Subcutaneous abdominal adipose tissue (tissue), 5 donors: ENCODE data around the gene LRP2.

Experiments
- H3K27ac ChIP-seq: one replicate; pipeline ENCODE4 v1.7.0; 2013; ENCODE audit warnings: low read depth, mild to moderate bottlenecking, inconsistent platforms, low read length, moderate library complexity
- H3K27me3 ChIP-seq, 5 donors: one replicate each; pipeline ENCODE4 v1.7.0; 2013; ENCODE audit warnings: low read length in 5 of 5, inconsistent platforms in 1 of 5; ENCODE audit not compliant: control insufficient read depth in 5 of 5, insufficient read depth in 4 of 5
- H3K36me3 ChIP-seq, 5 donors: one replicate each; pipeline ENCODE4 v1.7.0; 2013; ENCODE audit warnings: low read length in 5 of 5; ENCODE audit not compliant: control insufficient read depth in 5 of 5, insufficient read depth in 5 of 5
- H3K4me1 ChIP-seq, 5 donors: one replicate each; pipeline ENCODE4 v1.7.0; 2013; ENCODE audit warnings: low read length in 5 of 5, mild to moderate bottlenecking in 3 of 5, moderate library complexity in 1 of 5; ENCODE audit not compliant: control insufficient read depth in 5 of 5, insufficient read depth in 5 of 5
- H3K4me3 ChIP-seq, 5 donors: one replicate each; pipeline ENCODE4 v1.7.0; 2013; ENCODE audit warnings: low read length in 5 of 5, low read depth in 1 of 5
- H3K9ac ChIP-seq, 5 donors: one replicate each; pipeline ENCODE4 v1.7.0; 2013; ENCODE audit warnings: low read length in 5 of 5, mild to moderate bottlenecking in 4 of 5, moderate library complexity in 3 of 5
- H3K9me3 ChIP-seq, 5 donors: one replicate each; pipeline ENCODE4 v1.7.0; 2013; ENCODE audit warnings: low read length in 5 of 5; ENCODE audit not compliant: control insufficient read depth in 5 of 5
- donor health status: healthy.
- donor health status: healthy.
- donor health status: healthy.
- donor health status: healthy.
- donor health status: healthy.

Gene LRP2

DNA sequence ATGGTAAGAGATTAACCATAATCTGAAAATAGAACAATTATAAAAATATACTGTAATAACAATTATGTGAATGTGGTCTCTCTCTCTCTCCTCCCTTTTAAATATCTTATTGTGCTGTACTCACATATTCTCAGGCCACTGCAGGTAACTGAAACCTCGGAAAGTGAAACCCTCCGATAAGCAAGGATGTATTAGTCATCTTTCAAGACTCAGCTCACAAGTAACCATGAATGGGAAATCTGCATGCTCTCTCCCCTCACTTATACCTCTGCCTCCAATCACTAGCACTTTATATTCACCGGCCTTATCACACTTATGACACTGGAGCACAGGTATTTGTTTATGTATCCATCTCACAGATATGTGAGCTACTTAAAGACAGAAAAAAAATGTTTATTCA, 139.7 kb downstream of the LRP2 start:
- H3K36me3 ChIP-seq: no peaks in the 10 kb centered on the region

GRCh38 chr2:169221745-169222369, 140.5 kb downstream of the LRP2 start:
- Histone ChIP-seq H3K27me3 (no peaks in the 10 kb centered on the region), H3K4me1 (no peaks in the 10 kb centered on the region), H3K9me3 (no peaks in the 10 kb centered on the region), H3K36me3 (no peaks in the 10 kb centered on the region), H3K4me3 (no peak overlapping the region), H3K9ac (no peak overlapping the region), H3K27ac (no peak overlapping the region)

More for the DNA sequence above, 139.7 kb downstream of the LRP2 start:
- H3K27me3 ChIP-seq: no peaks in the 10 kb centered on the region
- no peaks in the 10 kb centered on the region for H3K4me1 ChIP-seq
- no peak overlapping the region for H3K27ac ChIP-seq
- H3K9me3 ChIP-seq: no peaks in the 10 kb centered on the region
- no peak overlapping the region for H3K4me3 ChIP-seq
- H3K9ac ChIP-seq: no peak overlapping the region

GRCh38 chr2:169210917-169211316, 151.4 kb downstream of the LRP2 start:
- no peaks in the 10 kb centered on the region for H3K4me1 ChIP-seq
- no peak overlapping the region for H3K9ac ChIP-seq
- H3K27ac ChIP-seq: no peak overlapping the region
- no peak overlapping the region for H3K4me3 ChIP-seq
- no peaks in the 10 kb centered on the region for H3K9me3 ChIP-seq
- H3K27me3 ChIP-seq: no peaks in the 10 kb centered on the region
- H3K36me3 ChIP-seq: no peaks in the 10 kb centered on the region

DNA sequence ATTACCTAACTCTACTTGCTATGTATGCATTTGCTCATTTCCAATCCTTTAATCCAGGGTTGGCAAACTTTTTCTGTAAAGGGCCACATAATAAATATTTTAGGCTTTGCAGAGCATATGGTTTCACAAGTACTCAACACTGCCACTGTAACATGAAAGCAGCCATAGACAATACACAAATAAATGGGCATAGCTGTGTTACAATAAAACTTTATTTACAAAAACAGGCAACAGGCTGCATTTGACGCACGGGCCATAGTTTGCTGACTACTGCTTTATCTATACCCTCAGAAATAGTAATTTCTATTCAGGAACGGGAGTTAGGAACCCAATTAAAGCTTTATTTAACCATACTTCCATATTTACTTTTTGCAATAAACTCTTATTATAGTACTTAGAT, 154.3 kb downstream of the LRP2 start:
- no peaks in the 10 kb centered on the region for H3K4me1 ChIP-seq
- H3K27ac ChIP-seq: no peak overlapping the region
- no peaks in the 10 kb centered on the region for H3K27me3 ChIP-seq
- H3K4me3 ChIP-seq: no peak overlapping the region
- H3K36me3 ChIP-seq: no peaks in the 10 kb centered on the region
- no peak overlapping the region for H3K9ac ChIP-seq
- no peaks in the 10 kb centered on the region for H3K9me3 ChIP-seq

DNA sequence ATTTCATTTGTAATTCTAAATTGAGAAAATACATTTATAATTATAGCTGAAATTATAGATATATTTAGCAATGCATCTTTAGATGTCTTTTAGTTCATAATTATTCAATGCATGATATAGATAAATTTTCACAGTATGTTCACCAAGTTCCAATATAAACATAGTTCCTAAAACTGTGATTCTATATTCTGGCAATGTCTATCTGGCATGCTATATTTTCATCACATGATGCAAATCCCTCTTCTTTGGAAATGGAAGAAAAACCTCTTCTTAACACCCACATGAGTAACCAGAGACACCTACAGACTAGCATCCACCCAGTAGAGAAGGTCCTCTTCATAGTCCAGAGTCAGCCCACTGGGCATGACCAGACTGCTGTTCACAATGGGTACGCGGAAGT, 157.2 kb downstream of the LRP2 start:
- H3K4me3 ChIP-seq: no peak overlapping the region
- no peak overlapping the region for H3K9ac ChIP-seq
- H3K36me3 ChIP-seq: no peaks in the 10 kb centered on the region
- H3K27ac ChIP-seq: no peak overlapping the region
- H3K4me1 ChIP-seq: no peaks in the 10 kb centered on the region
- H3K9me3 ChIP-seq: no peaks in the 10 kb centered on the region
- no peaks in the 10 kb centered on the region for H3K27me3 ChIP-seq

DNA sequence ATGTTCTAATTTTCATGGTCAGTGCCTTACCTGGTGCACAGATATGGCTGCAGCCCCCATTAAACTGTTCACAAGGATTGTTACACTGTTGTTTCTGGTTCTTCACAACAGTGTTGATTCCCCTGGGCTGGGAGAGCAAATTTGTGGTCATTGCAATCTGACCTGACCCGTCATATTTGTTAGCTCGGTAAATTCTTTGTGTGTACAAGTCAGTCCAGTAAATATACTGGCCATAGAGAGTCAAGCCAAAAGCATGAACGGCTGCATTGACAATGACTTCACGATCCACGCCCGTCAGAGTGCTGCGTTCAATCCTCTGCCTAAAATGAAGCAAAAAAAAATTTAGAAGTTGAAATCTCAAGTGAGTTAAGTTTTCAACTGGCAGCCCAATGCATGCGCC, 158.4 kb downstream of the LRP2 start:
- H3K4me1 ChIP-seq: no peaks in the 10 kb centered on the region
- no peak overlapping the region for H3K9ac ChIP-seq
- no peaks in the 10 kb centered on the region for H3K36me3 ChIP-seq
- no peaks in the 10 kb centered on the region for H3K27me3 ChIP-seq
- no peaks in the 10 kb centered on the region for H3K9me3 ChIP-seq
- H3K27ac ChIP-seq: no peak overlapping the region
- no peak overlapping the region for H3K4me3 ChIP-seq

GRCh38 chr2:169200756-169201155, 161.6 kb downstream of the LRP2 start:
- Histone ChIP-seq H3K4me3 (no peak overlapping the region), H3K36me3 (no peaks in the 10 kb centered on the region), H3K9me3 (no peaks in the 10 kb centered on the region), H3K4me1 (no peaks in the 10 kb centered on the region), H3K27me3 (no peaks in the 10 kb centered on the region), H3K27ac (no peak overlapping the region), H3K9ac (no peak overlapping the region)

- Histone ChIP-seq H3K9me3 (no peaks in the 10 kb centered on the region), H3K27ac (no peak overlapping the region), H3K4me1 (no peaks in the 10 kb centered on the region), H3K27me3 (no peaks in the 10 kb centered on the region), H3K36me3 (no peaks in the 10 kb centered on the region), H3K9ac (no peak overlapping the region), H3K4me3 (no peak overlapping the region)
These were observed 168.7 kb downstream of the LRP2 start for GRCh38 chr2:169193618-169194017.

DNA sequence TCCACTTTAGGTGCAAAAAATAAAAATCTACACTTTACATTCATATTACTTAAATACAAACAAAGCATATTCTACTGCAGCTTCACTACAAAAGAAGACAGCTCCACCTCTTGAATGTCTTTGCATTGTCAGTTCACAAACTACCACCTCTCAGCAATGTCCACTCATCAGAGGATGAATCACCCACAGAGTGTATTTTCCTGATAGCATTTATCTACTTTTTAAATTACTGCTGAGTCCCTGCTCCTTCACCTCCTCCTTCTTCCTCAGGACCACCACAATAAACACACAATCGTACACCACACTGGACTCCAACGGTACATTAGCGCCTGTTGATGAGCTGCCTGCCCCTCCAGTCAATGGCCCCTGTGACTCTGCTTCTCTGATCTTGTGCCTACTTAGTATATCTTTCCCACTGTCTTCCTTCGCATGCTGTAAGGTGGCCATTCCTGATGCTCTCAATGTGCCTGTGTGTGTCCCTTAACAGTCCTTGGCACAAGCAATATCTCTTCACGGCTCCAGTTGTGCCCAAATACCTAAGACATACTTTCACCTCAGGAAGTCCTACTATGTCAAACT, 172.0 kb downstream of the LRP2 start:
- Histone ChIP-seq H3K27ac (no peak overlapping the region), H3K4me3 (no peak overlapping the region), H3K36me3 (no peaks in the 10 kb centered on the region), H3K4me1 (no peaks in the 10 kb centered on the region), H3K27me3 (no peaks in the 10 kb centered on the region), H3K9me3 (peaks cover 0 to 2% (median 0%) of the 10 kb centered on the region in 5 donors), H3K9ac (no peak overlapping the region)

GRCh38 chr2:169189132-169189531, 173.2 kb downstream of the LRP2 start:
- H3K4me1 ChIP-seq: no peaks in the 10 kb centered on the region
- no peaks in the 10 kb centered on the region for H3K27me3 ChIP-seq
- H3K9me3 ChIP-seq: peaks cover 0 to 2% (median 0%) of the 10 kb centered on the region in 5 donors
- H3K4me3 ChIP-seq: no peak overlapping the region
- no peaks in the 10 kb centered on the region for H3K36me3 ChIP-seq
- no peak overlapping the region for H3K9ac ChIP-seq
- H3K27ac ChIP-seq: no peak overlapping the region
